GM12801 (cell line): ENCODE results near the gene LRRC39.

Experiments used
- TF ChIP-seq, protein P1 (sequence below): IDR thresholded peaks from one replicate; pipeline ENCODE4 v1.5.1; 2011; ENCODE audit warnings: control low read depth; ENCODE audit not compliant: insufficient read length; ENCODE audit errors: extremely low read depth

The LRRC39 gene

DNA sequence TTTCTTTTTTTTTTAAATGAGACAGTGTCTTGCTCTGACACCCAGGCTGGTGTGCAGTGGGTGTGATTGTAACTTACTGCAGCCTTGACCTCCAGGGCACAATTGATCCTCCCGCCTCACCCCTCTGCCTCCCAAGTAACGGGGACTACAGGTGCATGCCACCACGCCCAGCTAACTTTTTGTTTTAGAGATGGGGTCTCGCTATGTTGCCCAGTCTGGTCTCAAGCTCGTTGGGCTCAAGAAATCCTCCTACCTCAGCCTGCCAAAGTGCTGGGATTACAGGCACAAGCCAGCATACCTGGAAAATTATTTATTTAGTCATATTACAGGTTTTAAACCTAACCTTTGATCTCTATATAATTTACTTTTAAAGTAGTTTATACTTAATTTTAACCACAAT is 13.4 kb downstream of the LRRC39 start:
- TF ChIP-seq, protein P1, sequence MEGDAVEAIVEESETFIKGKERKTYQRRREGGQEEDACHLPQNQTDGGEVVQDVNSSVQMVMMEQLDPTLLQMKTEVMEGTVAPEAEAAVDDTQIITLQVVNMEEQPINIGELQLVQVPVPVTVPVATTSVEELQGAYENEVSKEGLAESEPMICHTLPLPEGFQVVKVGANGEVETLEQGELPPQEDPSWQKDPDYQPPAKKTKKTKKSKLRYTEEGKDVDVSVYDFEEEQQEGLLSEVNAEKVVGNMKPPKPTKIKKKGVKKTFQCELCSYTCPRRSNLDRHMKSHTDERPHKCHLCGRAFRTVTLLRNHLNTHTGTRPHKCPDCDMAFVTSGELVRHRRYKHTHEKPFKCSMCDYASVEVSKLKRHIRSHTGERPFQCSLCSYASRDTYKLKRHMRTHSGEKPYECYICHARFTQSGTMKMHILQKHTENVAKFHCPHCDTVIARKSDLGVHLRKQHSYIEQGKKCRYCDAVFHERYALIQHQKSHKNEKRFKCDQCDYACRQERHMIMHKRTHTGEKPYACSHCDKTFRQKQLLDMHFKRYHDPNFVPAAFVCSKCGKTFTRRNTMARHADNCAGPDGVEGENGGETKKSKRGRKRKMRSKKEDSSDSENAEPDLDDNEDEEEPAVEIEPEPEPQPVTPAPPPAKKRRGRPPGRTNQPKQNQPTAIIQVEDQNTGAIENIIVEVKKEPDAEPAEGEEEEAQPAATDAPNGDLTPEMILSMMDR = no peak

DNA sequence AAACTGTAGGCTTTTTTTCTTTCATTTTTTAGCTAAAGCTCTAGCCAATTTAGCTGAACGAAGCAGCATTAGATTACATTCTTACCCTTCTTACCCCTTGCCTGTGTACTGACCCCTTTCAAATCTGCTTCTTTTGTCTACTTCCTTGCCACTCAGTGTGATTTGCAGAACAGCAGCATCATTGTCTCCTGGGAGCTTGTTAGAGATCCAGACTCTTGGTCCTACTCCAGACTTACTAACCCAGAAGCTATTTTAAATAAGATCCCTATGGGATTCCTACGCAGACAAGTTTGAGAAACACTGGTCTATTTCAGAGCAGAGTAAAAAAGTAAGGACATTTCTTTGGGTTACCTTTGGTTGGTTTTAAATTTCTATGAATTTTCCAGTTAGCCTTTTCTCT is 13.8 kb downstream of the LRRC39 start:
- TF ChIP-seq, protein P1 = no peak

DNA sequence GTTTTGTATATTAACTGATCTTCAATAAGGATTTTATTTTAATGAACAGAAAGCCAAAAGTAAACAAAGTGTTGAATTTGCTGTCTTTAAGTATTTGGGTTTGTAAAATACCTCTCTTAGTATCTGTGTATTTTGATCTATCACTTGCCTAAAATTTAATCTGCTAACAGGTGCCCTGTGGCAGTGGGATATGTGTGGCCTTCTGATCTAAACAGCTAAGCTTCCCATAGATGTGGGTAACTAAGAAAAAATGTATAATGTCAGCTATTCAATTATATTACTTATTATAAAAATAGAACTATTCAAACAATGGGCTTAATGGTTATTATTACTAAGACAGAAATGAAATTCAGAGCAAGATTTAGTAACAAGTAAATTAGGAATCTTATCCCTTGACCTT is 15.2 kb downstream of the LRRC39 start:
- TF ChIP-seq, protein P1 = no peak

GRCh38 chr1:100152271-100152670 is 25.8 kb downstream of the LRRC39 start:
- TF ChIP-seq, protein P1 = no peak

DNA sequence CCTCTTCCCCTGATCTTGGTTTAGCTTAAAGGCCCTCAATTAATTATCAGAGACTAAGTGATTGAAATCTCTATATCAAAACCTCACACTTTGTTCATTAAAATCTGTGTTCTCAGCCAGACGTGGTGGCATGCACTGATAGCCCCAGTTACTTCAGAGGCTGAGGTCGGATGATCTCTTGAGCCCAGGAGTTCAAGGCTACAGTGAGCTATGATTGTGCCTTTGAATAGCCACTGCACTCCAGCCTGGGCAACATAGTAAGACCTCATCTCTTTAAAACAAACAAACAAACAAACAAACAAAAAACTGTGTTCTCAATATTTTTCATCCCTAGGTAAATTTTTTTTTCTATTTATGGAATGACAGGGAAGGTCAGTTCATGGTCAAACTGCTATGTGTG is 26.4 kb downstream of the LRRC39 start:
- TF ChIP-seq, protein P1 = no peak

- TF ChIP-seq, protein P1 = no peak
Measured at GRCh38 chr1:100147875-100148274, 30.2 kb downstream of the LRRC39 start.

GRCh38 chr1:100146958-100147357 is 31.1 kb downstream of the LRRC39 start:
- TF ChIP-seq, protein P1 = no peak

DNA sequence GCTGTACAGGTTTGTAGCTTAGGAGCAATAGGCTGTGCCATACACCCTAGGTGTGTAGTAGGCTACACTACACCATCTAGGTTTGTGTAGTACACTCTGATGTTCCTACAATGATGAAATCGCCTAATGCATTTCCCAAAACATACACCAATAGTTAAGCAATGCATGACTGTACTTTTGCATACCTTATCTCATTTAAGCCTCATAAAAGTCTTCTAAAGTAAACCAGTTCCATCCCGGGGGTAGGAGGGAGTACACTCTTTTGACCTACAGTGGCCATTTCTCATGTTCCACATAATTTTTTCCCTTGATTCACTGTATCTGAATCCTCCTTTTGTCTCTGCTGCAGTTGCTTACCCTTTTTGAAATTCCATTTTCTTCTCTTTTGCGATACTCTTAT is 32.9 kb downstream of the LRRC39 start:
- TF ChIP-seq, protein P1 = no peak
